B cell (primary cell): Measurements from ENCODE around the gene KIF16B. TPM values are rescaled to one million over a fixed set of nuclear protein-coding genes. Genes with fewer than 3 reads are reported as not detected.

Experiments used
- ATAC-seq: fragments of 200-7000 bp; cut with Tn5 transposase; one replicate; pipeline ENCODE4 v1.10.0; 2021; ENCODE audit warnings: low read depth, mild to moderate bottlenecking, moderate number of reproducible peaks, moderate library complexity
- CTCF ChIA-PET: fragments of 350-600 bp; sonication (Branson Sonifier 250); formaldehyde crosslinking; loops from one replicate; lab custom pipeline; 2021; ENCODE audit warnings: antibody characterized with exemption, inconsistent platforms; lab: Charles Lee
- POLR2A ChIA-PET: fragments of 350-600 bp; sonication (Branson Sonifier 250); formaldehyde crosslinking; loops from one replicate; lab custom pipeline; 2021; ENCODE audit warnings: antibody characterized with exemption; lab: Charles Lee
- DNase-seq: peaks from one replicate; pipeline ENCODE4 v3.0.0; 2013
- H2AFZ ChIP-seq: 2 replicates; pipeline ENCODE4 v1.6.1; 2012; ENCODE audit warnings: mild to moderate bottlenecking, low read depth, low read length; ENCODE audit not compliant: insufficient read depth, poor library complexity, severe bottlenecking
- H3K27ac ChIP-seq, 2 donors: 1 replicate in 1 of 2; 2 replicates in 1 of 2; pipeline ENCODE4 v1.5.1; 2012 to 2013; ENCODE audit warnings: low read length in 2 of 2, mild to moderate bottlenecking in 2 of 2, moderate library complexity in 1 of 2
- H3K27me3 ChIP-seq, 4 experiments: fragments of 200-600 bp in 1 of 4; sonication (generic) in 1 of 4; replicated peaks in 1 of 4; 1 replicate in 2 of 4; 2 replicates in 2 of 4; pipeline versions ENCODE4 v1.6.1 to v1.7.0; 2013 to 2016; ENCODE audit warnings: low read length in 3 of 4, mild to moderate bottlenecking in 2 of 4, mixed read lengths in 1 of 4, moderate library complexity in 1 of 4; ENCODE audit not compliant: insufficient read depth in 4 of 4, control insufficient read depth in 3 of 4; ENCODE audit errors: control extremely low read depth in 1 of 4
- H3K36me3 ChIP-seq, 2 experiments: replicated peaks in 1 of 2; 1 replicate in 1 of 2; 2 replicates in 1 of 2; pipeline versions ENCODE4 v1.6.1 to v1.7.1; 2013; ENCODE audit warnings: low read length in 1 of 2; ENCODE audit not compliant: insufficient read depth in 2 of 2, control insufficient read depth in 1 of 2; ENCODE audit errors: control extremely low read depth in 1 of 2, extremely low read depth in 1 of 2
- H3K4me1 ChIP-seq, 2 donors: fragments of 200-600 bp in 1 of 2; sonication (generic) in 1 of 2; 1 replicate in 1 of 2; 2 replicates in 1 of 2; pipeline versions ENCODE4 v1.5.1 to v1.6.1; 2013 to 2017; ENCODE audit warnings: low read length in 2 of 2; ENCODE audit not compliant: control insufficient read depth in 2 of 2, insufficient read depth in 2 of 2
- H3K4me2 ChIP-seq: replicated peaks from 2 replicates; pipeline ENCODE3; 2012; ENCODE audit warnings: mild to moderate bottlenecking, low read depth, low read length; ENCODE audit not compliant: poor library complexity, severe bottlenecking
- H3K4me3 ChIP-seq, 5 experiments: fragments of 200-600 bp in 1 of 5; sonication (generic) in 1 of 5; 1 replicate in 3 of 5; 2 replicates in 2 of 5; pipeline versions ENCODE4 v1.5.1 to v1.7.0; 2011 to 2016; ENCODE audit warnings: low read length in 4 of 5, mild to moderate bottlenecking in 4 of 5, low read depth in 2 of 5, control low read depth in 1 of 5, moderate library complexity in 1 of 5; ENCODE audit not compliant: insufficient read depth in 1 of 5; ENCODE audit errors: control extremely low read depth in 1 of 5, extremely low read depth in 1 of 5
- H3K79me2 ChIP-seq: fragments of 200-600 bp; sonication (generic); one replicate; pipeline ENCODE4 v1.6.0; 2016; ENCODE audit warnings: low read length; ENCODE audit not compliant: control insufficient read depth, insufficient read depth
- H3K9ac ChIP-seq: fragments of 200-600 bp; sonication (generic); 2 replicates; pipeline ENCODE4 v1.6.1; 2017; ENCODE audit warnings: mild to moderate bottlenecking, low read length, moderate library complexity
- H3K9me3 ChIP-seq, 3 donors: one replicate each; pipeline versions ENCODE4 v1.6.1 to v1.7.1; 2013; ENCODE audit warnings: low read length in 2 of 3; ENCODE audit not compliant: control insufficient read depth in 2 of 3, insufficient read depth in 1 of 3; ENCODE audit errors: control extremely low read depth in 1 of 3
- H4K20me1 ChIP-seq: 2 replicates; pipeline ENCODE4 v1.6.0; 2012; ENCODE audit warnings: mild to moderate bottlenecking, low read length; ENCODE audit not compliant: insufficient read depth, control insufficient read depth, poor library complexity, severe bottlenecking
- H3K27ac Mint-ChIP-seq: one replicate; pipeline ENCODE4 v1.8.0; 2021; ENCODE audit warnings: mixed read lengths
- H3K27me3 Mint-ChIP-seq: one replicate; pipeline ENCODE4 v1.8.0; 2021; ENCODE audit warnings: mixed read lengths
- H3K4me1 Mint-ChIP-seq: one replicate; pipeline ENCODE4 v1.8.0; 2021; ENCODE audit warnings: mixed read lengths
- H3K4me3 Mint-ChIP-seq: one replicate; pipeline ENCODE4 v1.8.0; 2021; ENCODE audit warnings: mixed read lengths
- H3K9me3 Mint-ChIP-seq: one replicate; pipeline ENCODE4 v1.8.0; 2022; ENCODE audit warnings: mixed read lengths; ENCODE audit not compliant: insufficient read depth
- CTCF ChIP-seq: fragments of 200-600 bp; IDR thresholded peaks from one replicate; pipeline ENCODE4 v1.8.0; 2022; ENCODE audit warnings: antibody characterized with exemption, mild to moderate bottlenecking
- EZH2 ChIP-seq: IDR thresholded peaks from 2 replicates; pipeline ENCODE4 v1.6.1; 2012; ENCODE audit warnings: borderline replicate concordance, low read depth, mild to moderate bottlenecking, moderate library complexity, low read length; ENCODE audit not compliant: insufficient read depth, poor library complexity, severe bottlenecking
- WGBS: methylation state at CpG from one replicate; pipeline ENCODE4 v1.1.5; 2013; ENCODE audit warnings: missing lambda C conversion rate; ENCODE audit not compliant: insufficient coverage; 5-methylcytosine and 5-hydroxymethylcytosine counted together
- intact Hi-C: fragments of 100-400 bp; cut with micrococcal nuclease; formaldehyde crosslinking; loops from one replicate; pipeline ENCODE4 v1.10.0; 2022
- polyA plus RNA-seq: library from polyadenylated mRNA; depleted of rRNA; stranded (reverse); fragments of >200 nt; gene quantifications from 2 replicates; pipeline ENCODE4 v1.2.3, GENCODE V29; 2012
- total RNA-seq, 2 donors: library from RNA; stranded (reverse); fragments of 120-200 nt in 1 of 2; gene quantifications; 1 replicate in 1 of 2; 2 replicates in 1 of 2; pipeline versions ENCODE4 v1.2.3 to v1.2.4, GENCODE V29; 2013 to 2022

Gene KIF16B
- total and polyA plus RNA-seq, 2 donors (not counting 1 experiment from before 2014, with no cell fraction given) = 4.5 to 13.0 TPM

DNA sequence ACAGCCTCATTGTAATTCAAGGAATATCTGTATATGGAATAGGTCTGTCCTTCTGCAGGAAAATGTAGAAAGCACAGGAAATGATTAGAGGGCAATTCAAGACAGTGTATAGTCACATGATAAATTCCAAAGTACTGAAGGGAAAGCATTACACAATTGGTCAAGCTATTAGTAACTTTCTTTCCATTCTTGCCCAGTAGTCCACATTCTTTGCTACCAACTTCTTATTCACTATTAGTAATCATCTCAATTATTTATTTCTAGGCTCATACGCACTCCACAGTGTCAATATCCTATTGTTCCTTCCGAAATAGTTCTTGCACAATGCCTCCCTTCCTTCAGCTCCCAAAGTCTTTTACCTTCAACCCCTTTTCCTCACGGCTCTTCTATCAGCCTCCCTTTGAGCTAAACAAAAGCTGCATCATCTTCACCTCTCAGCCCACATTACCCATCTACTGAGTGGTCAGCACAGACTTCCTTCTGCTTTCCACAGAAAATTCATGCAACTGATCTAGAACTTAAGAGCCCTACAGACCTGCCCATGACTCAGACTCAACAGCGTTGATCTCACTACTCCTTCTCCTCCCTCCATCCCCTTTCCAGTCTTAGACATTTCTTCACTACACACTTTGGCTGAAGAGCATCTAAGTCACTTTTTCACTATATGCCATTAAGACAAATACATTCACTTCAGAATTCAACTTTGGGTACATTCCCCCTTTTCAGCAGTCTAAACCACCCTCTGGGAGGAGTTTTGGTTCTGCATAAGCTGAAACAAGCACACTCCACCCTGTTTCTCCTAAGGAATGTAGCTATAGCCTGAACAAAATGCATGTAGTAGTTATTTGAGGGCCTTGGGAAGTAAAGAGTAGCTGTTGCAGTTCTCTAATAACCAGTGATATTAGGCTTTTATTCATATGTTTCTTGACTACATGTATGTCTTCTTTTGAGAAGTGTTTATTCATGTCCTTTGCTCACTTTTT, 157.9 kb downstream of the KIF16B start:
- H3K27me3 ChIP-seq = no peaks in the 10 kb centered on the region
- Mint-ChIP-seq H3K4me3 (no peak overlapping the region), H3K27ac (no peak overlapping the region), H3K27me3 (no peaks in the 10 kb centered on the region), H3K4me1 (no peaks in the 10 kb centered on the region), H3K9me3 (peaks cover 3% of the 10 kb centered on the region)
- no peak overlapping the region for H3K27ac ChIP-seq
- H2AFZ ChIP-seq = no peak overlapping the region
- intact Hi-C loops = no loop called here
- CTCF ChIA-PET = interaction anchor here (1.3 kb wide), 1 partner anchor 707 kb away, joined by 3 read pairs; no protein-coding TSS in a partner anchor
- peaks cover 0 to 12% (median 1%) of the 10 kb centered on the region in 3 donors for H3K9me3 ChIP-seq
- H3K36me3 ChIP-seq = no peaks in the 10 kb centered on the region
- no peak for DNase-seq
- H3K9ac ChIP-seq = no peak overlapping the region
- WGBS = 98% methylated on average over 4 of the region's 4 CpGs
- no peak for ATAC-seq
- H3K4me1 ChIP-seq = no peaks in the 10 kb centered on the region
- TF ChIP-seq EZH2 (no peak), CTCF (no peak)
- no peak overlapping the region for H3K4me2 ChIP-seq
- no peaks in the 10 kb centered on the region for H3K79me2 ChIP-seq
- POLR2A ChIA-PET = no interaction called here
- H3K4me3 ChIP-seq = no peak overlapping the region
- H4K20me1 ChIP-seq = no peaks in the 10 kb centered on the region

- ATAC-seq = no peak
- H3K9me3 Mint-ChIP-seq = peaks cover 3% of the 10 kb centered on the region
Measured at GRCh38 chr20:16412906-16413305, 160.3 kb downstream of the KIF16B start.

More at GRCh38 chr20:16412906-16413305, 160.3 kb downstream of the KIF16B start:
- H3K36me3 ChIP-seq = no peaks in the 10 kb centered on the region
- H3K27ac ChIP-seq = no peak overlapping the region
- no CpG with 5 or more reads among the region's 1 CpG for WGBS
- no peak overlapping the region for H3K4me3 Mint-ChIP-seq
- H3K9me3 ChIP-seq = peaks cover 0 to 12% (median 1%) of the 10 kb centered on the region in 3 donors
- CTCF ChIA-PET = no interaction called here
- TF ChIP-seq EZH2 (no peak), CTCF (no peak)
- H3K27ac Mint-ChIP-seq = no peak overlapping the region
- H3K4me1 Mint-ChIP-seq = no peaks in the 10 kb centered on the region
- POLR2A ChIA-PET = no interaction called here
- no peaks in the 10 kb centered on the region for H3K27me3 Mint-ChIP-seq
- no peaks in the 10 kb centered on the region for H3K4me1 ChIP-seq
- H3K4me2 ChIP-seq = no peak overlapping the region
- no peak for DNase-seq
- H3K79me2 ChIP-seq = no peaks in the 10 kb centered on the region
- H3K4me3 ChIP-seq = no peak overlapping the region
- H3K27me3 ChIP-seq = no peaks in the 10 kb centered on the region
- no peak overlapping the region for H3K9ac ChIP-seq
- no peak overlapping the region for H2AFZ ChIP-seq
- intact Hi-C loops = no loop called here
- no peaks in the 10 kb centered on the region for H4K20me1 ChIP-seq
